H1 (cell line): ENCODE measurements around the gene COX5A. TPM values are rescaled to one million over a fixed set of nuclear protein-coding genes. Genes with fewer than 3 reads are reported as not detected.

ENCODE experiments used
- ATF2 ChIP-seq: IDR thresholded peaks from 2 replicates; pipeline ENCODE4 v1.6.1; 2012; ENCODE audit warnings: low read length, inconsistent platforms
- CREB1 ChIP-seq: IDR thresholded peaks from 2 replicates; pipeline ENCODE4 v1.6.1; 2012; ENCODE audit warnings: inconsistent platforms
- CTCF ChIP-seq, 3 experiments: IDR thresholded peaks; 1 replicate in 2 of 3; 2 replicates in 1 of 3; pipeline versions ENCODE4 v1.5.1 to v1.6.1; 2011; ENCODE audit warnings: low read length in 3 of 3, mild to moderate bottlenecking in 3 of 3, inconsistent platforms in 2 of 3, low read depth in 1 of 3, moderate library complexity in 1 of 3; ENCODE audit not compliant: insufficient read depth in 1 of 3; ENCODE audit errors: control extremely low read depth in 1 of 3
- GTF2F1 ChIP-seq: IDR thresholded peaks from 2 replicates; pipeline ENCODE4 v1.6.1; 2012; ENCODE audit warnings: low read depth, low read length, improper control_type of control experiment, borderline replicate concordance
- JUN ChIP-seq: IDR thresholded peaks from 2 replicates; pipeline ENCODE4 v1.6.1; 2011; ENCODE audit warnings: low read depth, mild to moderate bottlenecking, improper control_type of control experiment, low read length
- MAFK ChIP-seq: IDR thresholded peaks from 2 replicates; pipeline ENCODE4 v1.6.1; 2012; ENCODE audit warnings: low read depth, mild to moderate bottlenecking, improper control_type of control experiment, low read length
- polyA plus RNA-seq, 7 experiments: library from polyadenylated mRNA; depleted of rRNA in 3 of 7; stranded (reverse) in 5 of 7; unstranded in 2 of 7; fragments of >200 nt in 5 of 7; fragments of 200-250 nt in 2 of 7; gene quantifications; 1 replicate in 5 of 7; 2 replicates in 1 of 7; 4 replicates in 1 of 7; pipeline versions ENCODE4 v1.2.1 to v1.2.3, GENCODE V29; 2011 to 2013; ENCODE audit warnings: missing spikeins in 2 of 7, mixed read lengths in 2 of 7
- total RNA-seq: library from RNA; stranded (reverse); fragmentation: NEBNext Ultra II Directional; extraction: Animal tissue kit (Norgen Biotek cat#: 25700); gene quantifications from 2 replicates; pipeline ENCODE4 v1.2.1, GENCODE V29; 2021

Gene COX5A
- total and polyA plus RNA-seq, 2 of the 8 experiments (the other 6 are each of a cell fraction or from before 2014, with no cell fraction given): 270 to 367 TPM

GRCh38 chr15:74950078-74950908 lies 12.4 kb upstream of the COX5A start (continued):
- peak; percentile 77 to 100 (median 90) for TF ChIP-seq CTCF (IDR thresholded peaks at IDR 0.05; ENCODE audit: control extremely low read depth in 1 of 3, insufficient read depth in 1 of 3, low read depth in 1 of 3, low read length in 3 of 3)
- no peak for TF ChIP-seq MAFK
- TF ChIP-seq ATF2: no peak
- peak; percentile 20; the same call in 1 of the 2 replicates for TF ChIP-seq CREB1
- 0 out of 2 replicates have a peak, but pooled peaks have one; percentile 6 for TF ChIP-seq JUN
- TF ChIP-seq GTF2F1: no peak
- TF ChIP-seq, all 59 proteins: peak for 8
